CD4-positive, alpha-beta T cell treated with Interleukin-21 for 1 hour (primary cell): ENCODE results near the gene RTN4RL1.

Experiments
- DNase-seq: peaks from one replicate; pipeline ENCODE4 v3.0.0-alpha.2; 2020

The RTN4RL1 gene

GRCh38 chr17:1945621-1946020 lies 79.5 kb downstream of the RTN4RL1 start:
- DNase-seq, result no peak

DNA sequence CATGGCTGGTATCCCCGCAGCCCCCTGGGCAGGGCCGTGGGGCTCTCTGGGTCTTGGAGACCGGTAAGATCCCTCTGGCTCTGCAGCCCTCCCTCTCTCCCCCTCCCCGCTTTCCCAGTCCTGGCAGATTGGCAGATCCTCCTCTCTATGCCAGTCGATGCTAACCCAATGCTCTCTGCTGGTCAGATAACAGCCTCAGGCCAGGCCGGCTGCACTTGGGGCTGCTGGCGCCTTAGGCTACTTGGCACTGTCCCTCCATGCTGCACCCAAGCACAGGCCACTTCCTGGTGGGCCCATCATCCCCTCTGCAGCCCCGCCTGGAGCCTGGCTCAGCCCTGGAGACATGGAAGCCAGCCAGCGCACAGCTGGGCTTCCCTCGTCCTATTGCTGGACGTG lies 81.7 kb downstream of the RTN4RL1 start:
- no peak for DNase-seq

DNA sequence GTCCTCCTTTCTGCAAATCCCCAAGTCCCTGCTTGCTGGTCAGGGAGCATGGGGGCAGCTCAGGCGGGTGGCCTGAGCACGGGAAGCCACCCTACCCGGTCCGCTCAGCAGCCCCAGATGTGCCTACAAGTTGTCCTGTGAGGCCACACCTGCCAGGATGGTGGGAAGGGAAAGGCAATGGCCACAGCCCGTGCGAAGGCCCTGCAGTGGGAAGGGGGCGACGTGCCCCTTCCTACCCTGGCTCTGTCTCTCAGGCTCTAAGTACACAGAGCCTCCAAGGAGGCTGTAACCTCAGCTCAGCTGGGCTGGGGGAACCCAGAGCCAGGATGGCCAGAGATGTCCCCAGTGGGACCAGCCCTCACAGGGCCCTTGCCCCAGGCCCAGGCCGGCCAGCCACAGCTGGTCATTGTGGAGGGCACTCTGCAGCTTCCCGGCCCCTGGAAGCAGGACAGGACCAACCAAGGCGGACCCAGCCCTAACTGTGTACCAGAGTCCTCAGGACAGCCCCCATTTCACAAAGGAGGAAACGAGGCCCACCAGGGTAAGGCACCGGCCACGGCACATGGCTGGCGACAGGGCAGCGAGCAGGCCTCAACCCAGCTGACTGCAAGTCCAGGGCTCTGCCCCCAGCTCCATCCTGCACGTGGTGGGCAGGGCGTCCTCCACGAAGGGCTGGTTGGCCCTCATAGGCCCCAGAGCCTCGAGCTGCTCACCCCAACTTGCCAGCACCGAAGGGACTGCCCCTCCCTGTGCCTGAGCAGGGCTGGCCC lies 82.3 kb downstream of the RTN4RL1 start:
- DNase-seq, result no peak

- no peak for DNase-seq
Observed at GRCh38 chr17:1942066-1942365, 83.1 kb downstream of the RTN4RL1 start.

- no peak for DNase-seq
Observed at GRCh38 chr17:1941272-1942065, 83.7 kb downstream of the RTN4RL1 start.

DNA sequence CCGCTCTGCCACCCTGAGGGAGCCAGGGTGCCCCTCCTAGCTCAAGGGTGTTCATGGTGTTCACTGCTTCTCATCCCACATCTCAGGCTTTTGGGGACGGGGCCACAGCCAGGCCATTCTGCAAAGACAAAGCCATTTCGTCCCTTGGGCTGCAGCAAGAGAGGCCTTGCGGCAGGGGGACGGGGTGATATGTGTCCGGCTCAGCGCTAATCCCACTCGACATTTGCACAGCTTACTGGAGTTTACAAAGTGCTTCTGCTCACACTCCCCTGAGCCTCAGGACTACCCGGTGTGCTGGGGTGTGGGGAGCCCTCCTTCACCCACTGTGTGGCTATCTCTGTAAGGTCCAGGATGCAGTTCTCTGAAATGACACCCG lies 84.3 kb downstream of the RTN4RL1 start:
- DNase-seq, result no peak

DNA sequence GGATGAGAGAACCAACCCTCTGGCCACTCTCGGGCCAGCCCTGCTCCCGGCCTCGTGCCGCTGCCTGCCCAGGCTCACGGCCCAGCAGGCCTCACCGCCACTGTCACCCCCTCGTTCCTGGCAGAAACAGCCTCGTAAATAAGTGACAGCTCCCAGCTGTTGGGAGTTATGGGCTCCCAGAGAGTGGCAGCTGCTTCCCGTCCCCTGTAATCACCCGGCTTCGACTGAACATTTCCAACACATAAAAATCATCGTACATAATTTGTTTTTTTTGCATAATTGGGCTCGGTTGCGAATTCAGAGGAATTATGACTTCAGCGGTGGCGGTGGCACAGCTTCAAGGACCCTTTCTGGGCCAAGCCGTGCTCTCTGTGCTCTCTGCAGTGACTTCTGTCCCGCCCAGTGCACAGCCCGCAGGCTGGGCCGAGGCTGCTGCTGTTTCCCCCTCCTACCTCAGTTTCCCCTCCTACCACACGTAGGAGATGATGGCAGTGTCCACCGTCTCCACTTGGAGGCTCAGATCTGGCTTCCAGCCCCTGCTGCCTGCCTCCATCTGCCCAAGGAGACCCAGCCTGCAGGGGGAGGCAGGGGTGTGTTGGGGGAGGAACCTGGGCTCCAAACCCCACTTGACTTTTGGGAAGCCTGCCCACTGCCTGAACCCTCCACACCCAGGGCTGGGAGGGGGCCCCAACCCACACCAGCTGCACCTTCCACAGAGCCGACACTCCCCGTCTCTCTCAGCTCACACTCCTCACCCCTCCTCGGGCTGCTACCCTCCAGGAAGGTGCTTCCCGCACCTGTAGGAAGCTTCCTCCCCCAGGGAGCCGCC lies 84.9 kb downstream of the RTN4RL1 start:
- no peak for DNase-seq

DNA sequence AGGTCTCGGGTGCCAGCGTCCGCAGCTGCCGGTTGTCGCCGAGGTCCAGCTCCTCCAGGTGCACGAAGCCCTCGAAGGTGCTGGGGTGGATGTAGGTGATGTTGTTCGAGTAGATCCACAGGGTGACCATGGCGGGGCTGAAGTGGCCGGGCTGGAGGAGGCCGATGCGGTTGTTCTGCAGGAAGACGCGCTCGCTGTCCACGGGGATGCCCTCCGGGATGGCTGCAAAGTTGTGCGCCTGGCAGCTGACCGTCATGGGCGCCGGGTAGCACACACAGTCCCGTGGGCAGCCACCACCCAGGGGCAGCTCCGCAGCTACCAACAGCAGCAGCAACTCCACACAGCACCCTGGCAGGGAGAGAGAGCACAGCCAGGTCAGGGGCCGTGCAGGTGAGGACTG lies 87.7 kb downstream of the RTN4RL1 start:
- no peak for DNase-seq

DNA sequence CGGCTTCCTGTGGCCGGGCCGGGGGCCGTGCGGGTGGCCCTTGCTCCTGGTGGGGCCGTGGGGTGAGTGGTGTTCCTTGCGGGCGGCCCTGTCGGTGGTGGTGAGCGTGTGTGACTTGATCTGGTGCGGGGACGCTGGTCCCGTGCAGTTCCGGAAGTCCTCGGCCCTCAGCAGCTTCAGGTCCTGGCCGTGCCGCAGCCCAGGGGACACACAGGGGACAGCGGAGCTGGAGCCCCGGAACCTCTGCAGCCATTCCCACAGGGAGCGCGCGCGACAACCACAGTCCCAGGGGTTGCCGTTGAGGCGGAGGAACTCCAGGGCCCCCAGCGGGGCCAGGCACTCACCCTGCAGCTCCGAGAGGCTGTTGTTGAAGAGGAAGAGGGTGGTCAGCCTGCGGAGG lies 88.4 kb downstream of the RTN4RL1 start:
- no peak for DNase-seq

DNA sequence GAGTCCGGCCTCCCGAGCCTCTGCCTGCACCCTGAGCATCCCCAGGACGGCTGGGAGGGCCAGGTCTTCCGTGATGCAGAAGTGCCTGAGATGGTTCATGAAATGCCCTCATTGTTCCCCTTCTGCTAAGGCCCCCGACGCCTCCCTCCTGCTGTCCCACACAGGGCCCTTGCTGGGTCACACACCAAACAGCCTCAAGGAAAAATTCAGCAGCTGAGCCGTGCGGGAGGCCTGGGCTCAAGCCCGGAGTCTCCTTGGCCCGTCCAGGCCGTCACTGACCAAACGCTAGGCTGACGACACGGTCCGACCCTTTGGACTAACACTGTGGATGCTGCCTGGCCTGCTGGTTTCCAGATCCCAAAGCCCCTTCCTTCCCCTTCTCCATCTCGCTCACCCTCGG lies 90.2 kb downstream of the RTN4RL1 start:
- no peak for DNase-seq

DNA sequence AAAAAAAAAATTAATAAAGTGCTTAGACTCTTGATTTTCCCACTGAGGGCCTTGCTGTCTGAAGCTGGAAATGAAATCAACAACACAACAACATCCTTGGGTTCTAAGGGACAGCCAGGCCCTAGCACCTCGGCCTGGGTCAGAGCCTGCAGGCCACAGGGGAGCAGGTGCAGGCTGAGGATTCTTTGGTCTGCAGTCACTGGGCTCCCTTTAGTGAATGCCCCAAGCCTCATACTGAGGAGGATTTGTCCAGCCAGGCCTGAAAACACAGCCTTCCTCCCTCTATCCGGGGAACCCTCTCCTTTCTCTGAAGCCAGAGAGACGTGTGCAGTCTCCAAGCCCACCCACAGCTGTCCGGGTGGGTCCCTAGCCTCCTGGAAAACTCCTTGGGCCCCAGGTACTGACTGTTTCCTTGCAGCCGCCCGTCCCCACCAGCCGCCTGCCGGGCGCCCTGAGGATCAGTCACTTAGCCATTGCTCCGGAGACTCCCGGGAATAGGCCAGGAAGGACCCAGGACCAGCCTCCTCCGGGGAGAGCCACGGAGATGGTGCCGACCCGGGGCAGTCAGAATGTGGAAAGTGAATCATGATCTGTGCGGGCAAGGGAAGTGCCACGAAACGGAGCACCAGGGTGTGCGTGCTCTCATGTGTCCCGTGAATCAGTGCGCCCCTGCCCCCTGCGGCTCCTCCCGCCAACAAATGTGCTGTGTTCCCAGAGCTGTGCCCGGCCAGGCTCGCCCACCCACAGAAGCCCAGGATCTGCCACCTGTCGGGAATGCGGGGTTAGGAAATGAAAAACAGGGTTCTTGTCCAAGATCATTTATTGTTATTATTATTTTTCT lies 91.0 kb downstream of the RTN4RL1 start:
- DNase-seq, result no peak

DNA sequence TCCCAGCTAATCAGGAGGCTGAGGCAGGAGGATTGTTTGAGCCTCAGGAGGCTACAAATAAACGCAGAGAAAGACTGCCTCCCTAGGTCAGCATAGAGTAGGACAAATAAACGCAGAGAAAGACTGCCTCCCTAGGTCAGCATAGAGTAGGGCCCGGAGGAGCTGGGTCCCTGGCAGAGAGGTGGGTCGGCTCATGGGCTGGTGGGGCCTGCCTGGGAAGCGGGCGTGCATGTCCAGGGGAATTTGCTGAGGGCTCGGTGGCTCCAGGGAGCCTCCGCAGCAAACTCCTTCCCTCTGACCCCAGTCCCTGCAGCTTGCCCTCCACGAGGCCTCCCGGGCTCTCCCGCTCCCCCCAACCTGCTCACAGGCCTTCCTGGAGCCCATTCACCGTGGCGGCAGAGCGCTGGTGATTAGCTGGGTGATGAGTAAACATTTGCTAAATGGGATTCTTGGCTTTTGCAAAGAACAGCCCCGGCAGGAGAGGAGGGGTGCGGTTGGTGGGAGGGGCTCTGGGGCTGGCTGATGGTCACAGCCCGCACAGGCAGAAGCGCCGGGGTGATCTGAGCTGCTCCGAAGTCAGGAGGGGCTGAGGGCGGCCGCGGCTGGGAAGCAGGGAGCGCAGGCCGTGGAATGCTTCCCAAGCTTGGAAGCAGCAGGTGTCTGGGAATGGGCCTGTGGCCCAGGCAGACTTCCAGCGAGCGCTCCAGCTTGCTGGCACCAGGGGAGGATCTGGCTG lies 93.1 kb downstream of the RTN4RL1 start:
- DNase-seq, result no peak

DNA sequence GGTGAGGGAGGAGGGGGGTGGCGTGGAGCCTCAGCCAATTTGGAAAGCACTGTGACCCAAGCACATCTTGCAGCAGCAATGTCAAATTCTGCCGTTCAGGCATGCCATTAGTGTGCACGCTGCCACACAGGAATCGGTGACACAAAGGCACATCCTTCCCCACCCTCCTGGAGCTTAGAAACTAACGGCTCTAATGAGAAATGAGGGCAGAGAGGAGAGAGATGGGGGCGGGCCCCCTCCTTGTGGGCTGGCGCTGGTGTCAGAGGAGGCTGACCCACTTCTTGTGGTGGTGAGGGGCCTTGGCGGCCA lies 94.8 kb downstream of the RTN4RL1 start:
- no peak for DNase-seq

- DNase-seq, result no peak
Observed at GRCh38 chr17:1928976-1929375, 96.2 kb downstream of the RTN4RL1 start.

- DNase-seq, result no peak
Observed at GRCh38 chr17:1920948-1921351, 104.2 kb downstream of the RTN4RL1 start.

- DNase-seq, result no peak
Observed at GRCh38 chr17:1919201-1919600, 105.9 kb downstream of the RTN4RL1 start.

GRCh38 chr17:1918346-1919162 lies 106.6 kb downstream of the RTN4RL1 start:
- no peak for DNase-seq

DNA sequence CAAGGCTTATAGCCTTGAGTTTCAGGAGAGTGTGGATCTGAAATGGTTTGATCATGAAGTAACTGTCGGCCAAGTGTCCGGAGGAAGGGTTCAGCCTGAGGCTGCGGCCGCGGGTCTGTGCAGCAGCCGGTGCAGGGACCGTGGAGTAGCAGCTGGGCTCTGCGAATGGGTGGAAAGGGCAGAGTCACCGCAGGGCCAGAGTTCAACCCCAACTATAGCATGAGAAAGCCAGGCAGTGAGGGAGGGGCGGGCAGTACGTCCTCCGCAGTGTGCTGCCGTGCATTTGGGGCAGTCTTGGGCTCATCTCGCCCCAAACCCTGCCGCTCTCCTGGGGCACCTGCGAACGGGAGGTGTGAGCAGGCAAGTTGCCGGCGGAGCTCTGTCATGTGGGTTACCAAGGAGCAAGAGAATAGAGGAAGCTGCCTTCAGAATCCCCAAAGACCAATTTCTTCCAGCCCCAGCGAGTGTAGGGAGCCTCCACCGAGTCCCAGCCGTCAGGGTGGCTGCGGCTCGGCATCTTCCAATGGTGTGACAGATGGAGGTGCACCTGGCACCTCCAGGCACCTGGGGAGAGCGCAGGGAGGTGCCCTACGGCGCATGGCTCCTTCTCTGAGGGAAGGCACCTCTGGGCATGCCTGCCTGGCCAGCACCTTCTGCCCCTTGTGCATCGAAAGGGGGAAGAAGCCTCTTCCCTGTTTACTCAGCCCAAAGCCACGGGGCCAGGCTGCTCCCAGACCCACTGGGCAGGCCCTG lies 108.0 kb downstream of the RTN4RL1 start:
- no peak for DNase-seq

DNA sequence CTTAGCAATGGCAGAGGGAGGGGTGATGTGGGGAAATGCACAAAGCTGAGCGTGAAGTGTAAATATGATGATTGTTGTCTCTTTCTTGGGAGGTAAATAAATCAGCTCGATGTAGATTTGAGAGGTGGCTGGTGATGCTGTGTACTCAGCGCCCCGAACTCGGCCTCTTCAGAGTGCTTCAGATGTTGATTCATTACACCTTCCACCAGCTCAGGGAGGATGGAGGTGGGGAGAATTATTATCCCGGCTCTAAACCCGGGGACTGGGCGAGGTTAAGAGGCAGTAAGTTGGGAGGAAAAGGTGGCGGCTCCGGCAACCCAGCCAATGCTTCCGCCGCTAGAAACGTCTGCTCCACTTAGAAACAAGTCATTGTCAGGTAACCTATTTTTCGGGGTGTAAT lies 108.8 kb downstream of the RTN4RL1 start:
- no peak for DNase-seq

DNA sequence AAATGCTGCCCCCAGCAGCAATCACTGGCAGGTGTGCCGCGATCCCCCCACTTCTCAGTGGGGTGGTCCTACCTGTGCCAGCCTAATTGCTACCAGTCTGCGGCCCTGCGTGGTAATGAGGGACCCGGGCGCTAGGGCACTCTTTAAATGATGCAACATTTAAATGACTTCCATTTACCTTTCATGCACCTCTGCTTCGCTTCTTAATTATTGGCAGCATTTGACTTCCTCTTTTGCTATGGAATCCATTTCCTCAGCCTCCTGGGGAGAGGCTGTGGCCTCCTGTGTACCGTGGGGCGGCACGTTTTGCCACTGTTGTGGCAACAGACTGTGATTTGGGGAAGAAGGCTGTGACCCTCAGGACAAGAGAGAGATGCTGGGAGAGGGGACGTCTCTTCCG lies 109.2 kb downstream of the RTN4RL1 start:
- no peak for DNase-seq

- no peak for DNase-seq
Observed at GRCh38 chr17:1914661-1915083, 110.5 kb downstream of the RTN4RL1 start.
